GM21717 (cell line): ENCODE measurements around the gene ORAI1.

Experiments used
- ATAC-seq: cut with Tn5 transposase; IDR thresholded peaks from one replicate; pipeline ENCODE4 v1.9.1; 2021; ENCODE audit warnings: mild to moderate bottlenecking, moderate library complexity; ENCODE audit not compliant: unreplicated experiment

Gene ORAI1

DNA sequence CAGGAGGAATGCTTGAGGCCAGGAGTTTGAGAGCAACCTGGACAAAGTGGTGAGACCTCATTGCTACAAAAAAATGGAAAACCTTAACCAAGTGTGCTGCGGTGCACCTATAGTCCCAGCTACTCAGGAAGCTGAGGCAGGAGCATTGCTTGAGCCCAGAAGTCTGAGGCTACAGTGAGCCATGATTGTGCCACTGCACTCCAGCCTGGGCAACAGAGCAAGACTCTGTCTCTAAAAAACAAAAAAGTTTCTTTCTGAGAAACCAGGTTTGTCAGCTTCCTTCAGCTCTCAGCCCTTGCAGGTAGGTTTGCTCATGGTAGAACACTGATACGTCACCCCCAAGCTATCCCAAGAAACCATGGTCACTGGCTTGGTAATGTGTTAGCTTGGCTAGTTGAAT lies 63.1 kb downstream of the ORAI1 start:
- no peak for ATAC-seq
